Right ventricle myocardium inferior (tissue), 1 donor: Measurements from ENCODE around the gene CHST8. TPM values are rescaled to one million over a fixed set of nuclear protein-coding genes. Genes with fewer than 3 reads are reported as not detected.
A peak's percentile ranks its signal among the peaks of the same experiment; 100 is the strongest.
"Not testable (repeated sequence)": the region's sequence is repeated elsewhere in the genome, so short reads cannot be mapped to it uniquely, and the experiment has no call there.

Experiments
- ATAC-seq: fragments of 200-7000 bp; cut with Tn5 transposase; one replicate; pipeline ENCODE4 v1.9.1; 2020; ENCODE audit warnings: mild to moderate bottlenecking, moderate library complexity
- DNase-seq: peaks from one replicate; pipeline ENCODE4 v3.0.0; 2021; ENCODE audit errors: missing footprints
- intact Hi-C: fragments of 100-400 bp; cut with DNase I; formaldehyde crosslinking; loops from one replicate; pipeline ENCODE4 v1.11.0; 2022
- total RNA-seq: library from RNA; stranded (reverse); fragmentation: NEBNext Ultra II Directional; extraction: Animal tissue kit (Norgen Biotek cat#: 25700); gene quantifications from one replicate; pipeline ENCODE4 v1.2.1, GENCODE V29; 2021
- donor health status: DM: no; HTN: yes; CAD: no; lungs with severe emphysema.

The CHST8 gene
- total RNA-seq, 1 donor from 2014 or later, result 0.27 TPM

DNA sequence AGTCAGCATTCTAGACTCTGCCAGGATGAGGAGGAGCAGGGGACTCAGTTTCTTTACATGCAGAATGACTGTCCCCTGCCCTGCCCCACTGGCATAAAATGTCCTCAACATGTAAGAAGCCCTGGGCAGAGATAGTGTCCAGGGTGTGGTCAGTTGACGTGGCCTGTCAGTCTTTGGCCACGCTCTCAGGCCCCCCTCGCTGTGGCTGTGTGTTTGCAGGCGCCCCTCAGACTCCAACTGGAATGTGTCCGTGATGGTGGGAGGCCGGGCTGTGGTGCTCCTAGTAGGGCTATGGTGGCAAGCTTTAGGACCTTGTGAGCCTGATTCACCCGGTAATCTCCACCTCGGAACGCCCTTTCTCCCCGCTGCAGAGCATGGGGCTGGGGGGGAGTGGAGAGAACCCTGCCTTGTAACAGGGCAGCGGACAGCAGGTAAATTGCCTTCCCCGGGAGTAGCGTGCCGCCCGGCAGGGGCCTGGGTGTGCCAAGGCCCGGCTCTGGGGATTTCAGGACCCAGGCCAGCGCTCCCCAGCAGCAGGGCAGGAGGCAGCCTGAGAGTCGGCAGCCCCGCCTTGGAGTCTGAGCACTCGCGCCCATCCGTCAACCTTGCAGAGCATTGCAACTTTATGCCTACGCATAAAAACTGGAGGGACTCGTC is 62.3 kb downstream of the CHST8 start:
- intact Hi-C loops, result no loop called here
- ATAC-seq, result no peak

DNA sequence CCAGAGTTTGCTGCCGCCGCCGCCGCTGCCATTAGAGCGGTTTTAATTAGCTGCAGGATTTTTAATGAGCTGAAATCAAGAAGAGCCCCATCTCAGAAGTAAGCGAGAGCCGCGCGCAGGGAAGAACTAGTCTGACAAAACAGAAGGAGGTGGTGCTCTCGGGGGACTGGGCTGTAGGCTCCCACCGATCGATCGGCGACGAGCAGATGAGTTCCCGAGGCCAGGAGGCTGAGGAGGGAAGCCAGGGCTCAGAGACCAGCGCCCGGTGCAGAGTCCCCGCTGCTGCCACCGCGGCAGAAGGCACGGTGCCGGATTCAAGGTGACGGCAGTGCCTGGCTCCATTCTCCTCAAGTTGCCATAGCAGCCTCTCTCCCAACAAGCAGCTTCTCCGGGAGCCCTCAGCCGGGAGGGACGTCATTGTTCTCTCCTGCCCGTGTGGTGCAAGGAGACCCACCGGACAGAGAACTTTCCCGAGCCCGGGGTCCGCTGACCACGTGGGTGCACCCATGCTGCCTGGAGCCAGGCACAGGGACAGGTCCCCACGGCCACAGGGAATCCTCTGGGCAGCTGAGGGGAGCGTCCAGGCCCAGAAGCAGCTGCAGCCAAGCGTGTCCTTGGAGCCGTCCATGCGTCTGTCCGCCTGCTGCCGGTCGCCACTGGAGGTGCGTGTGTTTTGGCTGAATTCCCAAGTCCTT is 62.9 kb downstream of the CHST8 start:
- intact Hi-C loops, result no loop called here
- ATAC-seq (no peak), DNase-seq (peak; percentile 37)

More for the DNA sequence above, 62.3 kb downstream of the CHST8 start:
- DNase-seq, result peak; percentile 47

DNA sequence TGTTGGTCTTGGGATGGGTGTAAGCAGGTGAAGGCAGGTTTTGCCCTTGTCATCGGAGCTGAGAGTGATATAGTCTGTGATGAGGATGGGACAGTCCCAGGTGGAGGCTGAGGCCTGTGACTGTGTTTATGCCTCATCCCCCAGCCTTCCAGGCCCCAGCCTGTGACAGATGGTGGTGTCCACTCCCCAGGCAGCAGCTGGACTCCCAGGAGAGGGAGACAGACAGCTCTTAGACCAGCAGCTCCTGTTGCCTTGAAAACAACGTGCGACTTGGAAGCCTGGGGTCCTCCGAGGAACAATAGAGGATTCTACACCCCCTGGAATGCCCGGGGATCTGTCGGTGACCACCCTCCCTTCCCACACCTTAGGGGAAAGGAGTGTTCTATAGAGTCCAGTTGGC is 63.8 kb downstream of the CHST8 start:
- peak; percentile 30 for DNase-seq
- no peak for ATAC-seq
- intact Hi-C loops, result no loop called here

GRCh38 chr19:33686262-33686661 is 64.5 kb downstream of the CHST8 start:
- no peak for DNase-seq
- intact Hi-C loops, result no loop called here

GRCh38 chr19:33686687-33687480 is 65.1 kb downstream of the CHST8 start:
- ATAC-seq, result no peak
- DNase-seq, result peak; percentile 50
- intact Hi-C loops, result no loop called here

More at GRCh38 chr19:33686262-33686661, 64.5 kb downstream of the CHST8 start:
- no peak for ATAC-seq

- intact Hi-C loops, result no loop called here
- ATAC-seq, result no peak
- DNase-seq, result peak; percentile 34
Observed at GRCh38 chr19:33687481-33688170, 65.9 kb downstream of the CHST8 start.

DNA sequence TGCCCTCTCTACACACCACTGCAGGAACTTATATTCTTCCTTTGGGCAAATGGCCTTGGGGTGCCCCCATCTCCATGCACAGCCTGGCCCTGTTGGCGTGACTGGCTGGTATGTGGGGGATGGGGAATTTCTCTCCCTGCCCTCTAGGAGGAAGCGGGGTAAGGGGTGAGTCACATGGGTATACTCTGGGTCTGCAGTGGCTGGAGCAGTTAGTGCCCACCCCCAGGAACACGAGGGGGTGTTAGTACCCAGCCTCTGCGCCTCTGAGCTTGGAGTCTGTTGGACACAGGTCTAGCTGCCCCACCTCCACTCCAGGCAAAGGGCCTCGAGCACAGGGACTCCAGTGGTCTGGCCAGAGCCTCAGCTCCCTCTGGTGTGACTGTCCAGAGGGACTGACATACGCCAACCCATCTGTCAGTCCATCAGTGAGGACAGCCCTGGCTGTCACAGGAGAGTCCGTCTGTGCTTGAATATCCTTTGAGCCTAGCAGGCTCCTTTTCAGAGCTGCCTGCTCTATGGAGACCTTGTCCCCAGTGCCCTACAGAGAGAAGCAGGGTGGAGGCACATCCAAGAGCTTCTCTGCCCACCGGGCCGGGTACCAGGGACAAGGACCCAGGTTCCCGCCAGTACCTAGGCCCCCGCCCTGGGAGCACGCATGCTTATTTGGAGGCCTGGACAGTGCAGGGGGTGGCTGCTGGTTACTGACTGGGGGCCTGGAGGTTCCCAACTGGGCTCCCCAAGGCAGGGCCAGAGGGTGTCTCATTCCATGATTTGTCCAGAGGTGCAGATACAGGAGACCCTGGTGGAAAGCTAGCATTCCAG is 66.6 kb downstream of the CHST8 start:
- ATAC-seq, result no peak
- intact Hi-C loops, result no loop called here

GRCh38 chr19:33689138-33689746 is 67.5 kb downstream of the CHST8 start:
- intact Hi-C loops, result no loop called here
- no peak for ATAC-seq
- DNase-seq, result peak; percentile 55

More for the DNA sequence above, 66.6 kb downstream of the CHST8 start:
- DNase-seq, result peak; percentile 40

- ATAC-seq (no peak), DNase-seq (peak; percentile 64)
- intact Hi-C loops, result no loop called here
Observed at GRCh38 chr19:33689868-33690267, 68.1 kb downstream of the CHST8 start.

GRCh38 chr19:33690378-33691029 is 68.8 kb downstream of the CHST8 start:
- ATAC-seq (no peak), DNase-seq (peak; percentile 59)
- intact Hi-C loops, result no loop called here

- DNase-seq (no peak), ATAC-seq (no peak)
- intact Hi-C loops, result no loop called here
Observed at GRCh38 chr19:33691030-33691427, 69.3 kb downstream of the CHST8 start.

GRCh38 chr19:33691736-33692135 is 70.0 kb downstream of the CHST8 start:
- intact Hi-C loops, result no loop called here
- ATAC-seq (no peak), DNase-seq (peak; percentile 17)

GRCh38 chr19:33693678-33694077 is 71.9 kb downstream of the CHST8 start:
- ATAC-seq, result no peak
- intact Hi-C loops, result no loop called here

DNA sequence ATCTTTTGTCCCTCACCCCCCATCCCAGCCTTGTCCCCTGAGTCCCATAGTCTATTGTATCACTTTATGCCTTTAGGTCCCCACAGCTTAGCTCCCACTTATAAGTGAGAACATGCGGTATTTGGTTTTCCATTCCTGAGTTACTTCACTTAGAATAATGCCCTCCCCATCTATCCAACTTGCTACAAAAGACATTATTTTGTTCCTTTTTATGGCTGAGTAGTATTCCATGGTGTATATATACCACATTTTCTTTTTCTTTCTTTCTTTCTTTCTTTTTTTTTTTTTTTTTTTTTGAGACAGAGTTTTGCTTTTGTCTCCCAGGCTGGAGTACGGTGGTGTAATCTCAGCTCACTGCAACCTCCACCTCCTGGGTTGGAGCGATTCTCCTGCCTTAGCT is 73.8 kb downstream of the CHST8 start:
- intact Hi-C loops, DNase-seq, ATAC-seq: not testable (repeated sequence)

More at GRCh38 chr19:33693678-33694077, 71.9 kb downstream of the CHST8 start:
- no peak for DNase-seq

DNA sequence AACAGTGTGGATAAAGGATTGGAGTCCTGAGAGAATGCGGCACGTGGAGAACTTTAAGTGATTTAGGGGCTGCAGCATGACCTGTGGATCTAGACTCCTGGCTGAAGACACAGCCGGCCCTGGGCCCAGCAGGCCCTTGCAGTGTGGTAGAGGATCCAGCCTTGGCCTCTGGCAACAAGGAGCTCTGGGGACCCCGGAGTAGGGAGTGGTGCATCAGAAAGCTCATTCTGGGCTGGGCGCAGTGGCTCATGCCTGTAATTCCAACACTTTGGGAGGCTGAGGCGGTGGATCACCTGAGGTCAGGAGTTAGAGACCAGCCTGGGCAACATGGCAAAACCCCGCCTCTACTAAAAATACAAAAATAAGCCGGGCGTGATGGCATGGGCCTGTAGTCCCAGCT is 76.0 kb downstream of the CHST8 start:
- DNase-seq, result no peak
- no peak for ATAC-seq
- intact Hi-C loops, result no loop called here

DNA sequence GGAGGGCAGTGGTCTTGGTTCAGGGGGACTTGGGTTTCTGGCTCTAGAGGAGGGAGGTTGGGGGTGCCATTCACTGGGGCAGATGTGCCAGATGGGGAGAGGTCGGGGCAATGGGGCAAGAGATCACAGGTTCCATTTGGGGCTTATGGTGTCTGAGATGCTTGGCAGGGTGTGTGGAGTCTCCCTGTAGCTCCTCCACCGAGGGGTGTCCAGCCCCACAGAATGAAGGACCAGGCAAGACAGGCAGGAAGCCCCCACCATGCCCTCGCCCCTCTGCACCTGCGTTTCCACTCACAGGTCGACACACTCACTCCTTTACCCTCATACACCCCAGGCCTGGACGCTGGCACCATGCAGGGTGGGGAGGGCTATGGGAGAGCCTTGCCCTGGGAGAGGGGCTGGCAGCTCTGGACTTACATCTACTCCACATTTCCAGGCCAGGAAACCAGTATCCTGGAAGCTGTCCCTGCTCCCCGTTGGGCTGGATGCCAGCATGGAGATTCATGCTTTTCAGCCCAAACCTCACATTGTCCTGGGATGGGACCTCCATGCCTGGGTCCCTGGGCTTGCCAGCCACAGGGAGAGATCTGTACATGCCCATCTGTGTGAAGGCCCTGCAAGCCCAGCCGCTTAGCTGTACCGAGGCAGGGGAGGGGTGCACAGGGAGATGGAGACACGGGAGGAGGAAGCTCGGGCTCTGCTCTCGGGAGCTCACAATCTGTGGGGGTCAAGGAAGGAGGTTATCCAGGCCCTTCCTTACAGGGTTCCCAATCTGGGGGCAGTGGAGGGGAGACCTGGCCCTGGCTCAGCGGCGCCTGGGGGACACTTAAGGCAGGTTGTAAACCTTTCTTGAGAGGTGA is 77.1 kb downstream of the CHST8 start:
- intact Hi-C loops, result no loop called here
- DNase-seq, result peak; percentile 28
- no peak for ATAC-seq
